WTC11 (cell line): ENCODE data around the gene SAMD4A. TPM values are rescaled to one million over a fixed set of nuclear protein-coding genes. Genes with fewer than 3 reads are reported as not detected.

Experiments
- ATAC-seq: fragments of 200-7000 bp; cut with Tn5 transposase; 2 replicates; pipeline ENCODE4 v1.10.0; 2021; ENCODE audit warnings: mild to moderate bottlenecking, moderate library complexity
- CTCF ChIA-PET: fragments of 300-600 bp; sonication (Branson Sonifier 250); formaldehyde crosslinking; loops from one replicate; lab custom pipeline; 2021; ENCODE audit warnings: antibody characterized with exemption; lab: Charles Lee
- POLR2A ChIA-PET: fragments of 350-600 bp; sonication (Branson Sonifier 250); formaldehyde crosslinking; loops from one replicate; lab custom pipeline; 2021; ENCODE audit warnings: antibody characterized with exemption; lab: Charles Lee
- DNase-seq: peaks from one replicate; pipeline ENCODE4 v3.0.0; 2021; ENCODE audit warnings: low spot score
- H3K27ac Mint-ChIP-seq: 2 replicates; pipeline ENCODE4 v1.8.0; 2021; ENCODE audit warnings: mixed read lengths
- H3K27me3 Mint-ChIP-seq: 2 replicates; pipeline ENCODE4 v1.8.0; 2021; ENCODE audit warnings: low read depth, mild to moderate bottlenecking, moderate library complexity, mixed read lengths
- H3K36me3 Mint-ChIP-seq: 2 replicates; pipeline ENCODE4 v1.8.0; 2021; ENCODE audit warnings: mixed read lengths
- H3K4me1 Mint-ChIP-seq: 2 replicates; pipeline ENCODE4 v1.8.0; 2022; ENCODE audit warnings: mixed read lengths
- H3K4me3 Mint-ChIP-seq: 2 replicates; pipeline ENCODE4 v1.8.0; 2021; ENCODE audit warnings: mild to moderate bottlenecking, moderate library complexity, mixed read lengths
- H3K9me3 Mint-ChIP-seq: 2 replicates; pipeline ENCODE4 v1.8.0; 2021; ENCODE audit warnings: mixed read lengths
- CBFB ChIP-seq: sonication (generic); formaldehyde crosslinking; IDR thresholded peaks from 2 replicates; pipeline ENCODE4 v1.8.1; 2022; ENCODE audit warnings: mild to moderate bottlenecking, low read depth, missing genetic modification reagents
- ETV6 ChIP-seq: sonication (generic); formaldehyde crosslinking; IDR thresholded peaks from 2 replicates; pipeline ENCODE4 v1.8.1; 2022; ENCODE audit warnings: mild to moderate bottlenecking, missing genetic modification reagents
- FOXP1 ChIP-seq: sonication (generic); formaldehyde crosslinking; IDR thresholded peaks from 2 replicates; pipeline ENCODE4 v1.8.0; 2022; ENCODE audit warnings: missing genetic modification reagents, mild to moderate bottlenecking, moderate library complexity, borderline replicate concordance
- HMGA2 ChIP-seq: fragments of 250-450 bp; sonication (Bioruptor Pico); IDR thresholded peaks from 2 replicates; pipeline ENCODE4 v1.4.0; 2021; ENCODE audit warnings: mild to moderate bottlenecking, moderate library complexity
- MYBL2 ChIP-seq: sonication (generic); formaldehyde crosslinking; IDR thresholded peaks from 2 replicates; pipeline ENCODE4 v1.8.1; 2023; ENCODE audit warnings: mild to moderate bottlenecking, moderate library complexity, missing genetic modification reagents
- NFATC4 ChIP-seq: fragments of 250-450 bp; sonication (Bioruptor Pico); IDR thresholded peaks from 2 replicates; pipeline ENCODE4 v1.9.0; 2021; ENCODE audit warnings: mild to moderate bottlenecking
- OVOL2 ChIP-seq: fragments of 250-450 bp; sonication (Bioruptor Pico); IDR thresholded peaks from 2 replicates; pipeline ENCODE4 v1.9.0; 2021; ENCODE audit warnings: mild to moderate bottlenecking, borderline replicate concordance
- SP1 ChIP-seq: sonication (generic); formaldehyde crosslinking; conservative IDR thresholded peaks from 2 replicates; pipeline ENCODE4 v1.8.1; 2022; ENCODE audit warnings: missing genetic modification reagents
- TCF7 ChIP-seq: sonication (generic); formaldehyde crosslinking; IDR thresholded peaks from 2 replicates; pipeline ENCODE4 v1.8.0; 2022; ENCODE audit warnings: mild to moderate bottlenecking, low read depth, missing genetic modification reagents, moderate library complexity
- TEAD1 ChIP-seq: sonication (generic); formaldehyde crosslinking; IDR thresholded peaks from 2 replicates; pipeline ENCODE4 v1.8.0; 2022; ENCODE audit warnings: mild to moderate bottlenecking, missing genetic modification reagents
- ZNF219 ChIP-seq: sonication (generic); formaldehyde crosslinking; IDR thresholded peaks from 2 replicates; pipeline ENCODE4 v1.8.0; 2023; ENCODE audit warnings: missing genetic modification reagents, mild to moderate bottlenecking, borderline replicate concordance
- ZNF317 ChIP-seq: sonication (generic); formaldehyde crosslinking; IDR thresholded peaks from 2 replicates; pipeline ENCODE4 v1.8.1; 2023; ENCODE audit warnings: low read depth, mild to moderate bottlenecking, moderate library complexity, missing genetic modification reagents, borderline replicate concordance
- ZNF423 ChIP-seq: fragments of 250-450 bp; sonication (Bioruptor Pico); IDR thresholded peaks from 2 replicates; pipeline ENCODE4 v2.1.2; 2022; ENCODE audit warnings: mild to moderate bottlenecking, moderate library complexity
- total RNA-seq: library from RNA; stranded (reverse); gene quantifications from 3 replicates; pipeline ENCODE4 v1.2.3, GENCODE V29; 2021
- TF ChIP-seq, protein P1 (sequence below): sonication (generic); formaldehyde crosslinking; IDR thresholded peaks from 2 replicates; pipeline ENCODE4 v1.8.1; 2022; ENCODE audit warnings: low read depth, missing genetic modification reagents, borderline replicate concordance
- TF ChIP-seq, protein P2 (sequence below): sonication (generic); formaldehyde crosslinking; IDR thresholded peaks from 2 replicates; pipeline ENCODE4 v1.8.0; 2023; ENCODE audit warnings: missing genetic modification reagents
- TF ChIP-seq, protein P3 (sequence below): fragments of 250-450 bp; sonication (Bioruptor Pico); IDR thresholded peaks from 2 replicates; pipeline ENCODE4 v1.9.0; 2021; ENCODE audit warnings: mild to moderate bottlenecking, borderline replicate concordance
- TF ChIP-seq, protein P4 (sequence below): sonication (generic); formaldehyde crosslinking; IDR thresholded peaks from 2 replicates; pipeline ENCODE4 v1.8.1; 2023; ENCODE audit warnings: mild to moderate bottlenecking, missing genetic modification reagents, moderate library complexity
- TF ChIP-seq, protein P5 (sequence below): sonication (generic); formaldehyde crosslinking; IDR thresholded peaks from 2 replicates; pipeline ENCODE4 v1.8.1; 2022; ENCODE audit warnings: mild to moderate bottlenecking, moderate library complexity, missing genetic modification reagents
- TF ChIP-seq, protein P6 (sequence below): sonication (generic); formaldehyde crosslinking; IDR thresholded peaks from 2 replicates; pipeline ENCODE4 v1.8.0; 2022; ENCODE audit warnings: mild to moderate bottlenecking, missing genetic modification reagents
- TF ChIP-seq, protein P7 (sequence below): sonication (generic); formaldehyde crosslinking; IDR thresholded peaks from 2 replicates; pipeline ENCODE4 v1.8.1; 2022; ENCODE audit warnings: missing genetic modification reagents, borderline replicate concordance
- TF ChIP-seq, protein P8 (sequence below): sonication (generic); formaldehyde crosslinking; IDR thresholded peaks from 2 replicates; pipeline ENCODE4 v1.8.0; 2022; ENCODE audit warnings: mild to moderate bottlenecking, missing genetic modification reagents

SAMD4A gene
- total RNA-seq, 1 experiment from 2014 or later: 6.0 TPM

DNA sequence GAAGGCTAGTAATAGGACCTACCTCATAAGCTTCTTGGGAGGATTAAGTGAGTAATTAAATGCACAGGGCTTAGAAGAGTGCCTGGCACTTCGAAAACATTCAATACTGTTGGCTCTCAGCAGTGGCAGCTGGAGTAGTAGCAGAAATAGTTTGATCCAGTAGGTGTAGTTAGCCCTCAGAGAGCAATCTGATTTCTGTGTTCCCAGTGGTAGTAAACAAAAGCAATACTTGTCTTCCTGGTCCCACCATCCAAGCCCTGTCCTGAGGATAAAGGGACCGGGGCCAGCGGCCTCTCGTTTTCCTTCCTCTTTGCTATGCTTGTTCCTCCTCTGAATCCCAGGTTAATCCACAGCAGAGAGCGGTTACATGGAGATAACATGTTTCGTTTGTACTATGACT lies 131.6 kb downstream of the SAMD4A start:
- no peak for DNase-seq
- H3K27me3 Mint-ChIP-seq: no peaks in the 10 kb centered on the region
- H3K4me1 Mint-ChIP-seq: peaks cover 8% of the 10 kb centered on the region
- TF ChIP-seq NFATC4 (no peak), FOXP1 (CRISPR knock-in tag) (no peak), HMGA2 (no peak), CBFB (no peak), MYBL2 (CRISPR knock-in tag) (no peak), OVOL2 (CRISPR knock-in tag) (no peak)
- TF ChIP-seq, protein P1, sequence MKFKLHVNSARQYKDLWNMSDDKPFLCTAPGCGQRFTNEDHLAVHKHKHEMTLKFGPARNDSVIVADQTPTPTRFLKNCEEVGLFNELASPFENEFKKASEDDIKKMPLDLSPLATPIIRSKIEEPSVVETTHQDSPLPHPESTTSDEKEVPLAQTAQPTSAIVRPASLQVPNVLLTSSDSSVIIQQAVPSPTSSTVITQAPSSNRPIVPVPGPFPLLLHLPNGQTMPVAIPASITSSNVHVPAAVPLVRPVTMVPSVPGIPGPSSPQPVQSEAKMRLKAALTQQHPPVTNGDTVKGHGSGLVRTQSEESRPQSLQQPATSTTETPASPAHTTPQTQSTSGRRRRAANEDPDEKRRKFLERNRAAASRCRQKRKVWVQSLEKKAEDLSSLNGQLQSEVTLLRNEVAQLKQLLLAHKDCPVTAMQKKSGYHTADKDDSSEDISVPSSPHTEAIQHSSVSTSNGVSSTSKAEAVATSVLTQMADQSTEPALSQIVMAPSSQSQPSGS (CRISPR knock-in tag): no peak
- TF ChIP-seq, protein P2, sequence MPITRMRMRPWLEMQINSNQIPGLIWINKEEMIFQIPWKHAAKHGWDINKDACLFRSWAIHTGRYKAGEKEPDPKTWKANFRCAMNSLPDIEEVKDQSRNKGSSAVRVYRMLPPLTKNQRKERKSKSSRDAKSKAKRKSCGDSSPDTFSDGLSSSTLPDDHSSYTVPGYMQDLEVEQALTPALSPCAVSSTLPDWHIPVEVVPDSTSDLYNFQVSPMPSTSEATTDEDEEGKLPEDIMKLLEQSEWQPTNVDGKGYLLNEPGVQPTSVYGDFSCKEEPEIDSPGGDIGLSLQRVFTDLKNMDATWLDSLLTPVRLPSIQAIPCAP (CRISPR knock-in tag): no peak
- TF ChIP-seq, protein P3, sequence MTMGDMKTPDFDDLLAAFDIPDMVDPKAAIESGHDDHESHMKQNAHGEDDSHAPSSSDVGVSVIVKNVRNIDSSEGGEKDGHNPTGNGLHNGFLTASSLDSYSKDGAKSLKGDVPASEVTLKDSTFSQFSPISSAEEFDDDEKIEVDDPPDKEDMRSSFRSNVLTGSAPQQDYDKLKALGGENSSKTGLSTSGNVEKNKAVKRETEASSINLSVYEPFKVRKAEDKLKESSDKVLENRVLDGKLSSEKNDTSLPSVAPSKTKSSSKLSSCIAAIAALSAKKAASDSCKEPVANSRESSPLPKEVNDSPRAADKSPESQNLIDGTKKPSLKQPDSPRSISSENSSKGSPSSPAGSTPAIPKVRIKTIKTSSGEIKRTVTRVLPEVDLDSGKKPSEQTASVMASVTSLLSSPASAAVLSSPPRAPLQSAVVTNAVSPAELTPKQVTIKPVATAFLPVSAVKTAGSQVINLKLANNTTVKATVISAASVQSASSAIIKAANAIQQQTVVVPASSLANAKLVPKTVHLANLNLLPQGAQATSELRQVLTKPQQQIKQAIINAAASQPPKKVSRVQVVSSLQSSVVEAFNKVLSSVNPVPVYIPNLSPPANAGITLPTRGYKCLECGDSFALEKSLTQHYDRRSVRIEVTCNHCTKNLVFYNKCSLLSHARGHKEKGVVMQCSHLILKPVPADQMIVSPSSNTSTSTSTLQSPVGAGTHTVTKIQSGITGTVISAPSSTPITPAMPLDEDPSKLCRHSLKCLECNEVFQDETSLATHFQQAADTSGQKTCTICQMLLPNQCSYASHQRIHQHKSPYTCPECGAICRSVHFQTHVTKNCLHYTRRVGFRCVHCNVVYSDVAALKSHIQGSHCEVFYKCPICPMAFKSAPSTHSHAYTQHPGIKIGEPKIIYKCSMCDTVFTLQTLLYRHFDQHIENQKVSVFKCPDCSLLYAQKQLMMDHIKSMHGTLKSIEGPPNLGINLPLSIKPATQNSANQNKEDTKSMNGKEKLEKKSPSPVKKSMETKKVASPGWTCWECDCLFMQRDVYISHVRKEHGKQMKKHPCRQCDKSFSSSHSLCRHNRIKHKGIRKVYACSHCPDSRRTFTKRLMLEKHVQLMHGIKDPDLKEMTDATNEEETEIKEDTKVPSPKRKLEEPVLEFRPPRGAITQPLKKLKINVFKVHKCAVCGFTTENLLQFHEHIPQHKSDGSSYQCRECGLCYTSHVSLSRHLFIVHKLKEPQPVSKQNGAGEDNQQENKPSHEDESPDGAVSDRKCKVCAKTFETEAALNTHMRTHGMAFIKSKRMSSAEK (CRISPR knock-in tag): no peak
- TF ChIP-seq, protein P4, sequence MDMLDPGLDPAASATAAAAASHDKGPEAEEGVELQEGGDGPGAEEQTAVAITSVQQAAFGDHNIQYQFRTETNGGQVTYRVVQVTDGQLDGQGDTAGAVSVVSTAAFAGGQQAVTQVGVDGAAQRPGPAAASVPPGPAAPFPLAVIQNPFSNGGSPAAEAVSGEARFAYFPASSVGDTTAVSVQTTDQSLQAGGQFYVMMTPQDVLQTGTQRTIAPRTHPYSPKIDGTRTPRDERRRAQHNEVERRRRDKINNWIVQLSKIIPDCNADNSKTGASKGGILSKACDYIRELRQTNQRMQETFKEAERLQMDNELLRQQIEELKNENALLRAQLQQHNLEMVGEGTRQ (CRISPR knock-in tag): no peak
- ChIA-PET CTCF (interaction anchor here (0.6 to 2.3 kb wide), 3 partner anchors 24 to 90 kb away, joined by 3 to 6 read pairs (median 3); no protein-coding TSS in a partner anchor), POLR2A (no interaction called here)
- peak overlapping the region; percentile 34; the same call in 1 of the 2 replicates for H3K27ac Mint-ChIP-seq
- H3K4me3 Mint-ChIP-seq: no peak overlapping the region
- 0 out of 2 replicates have a peak, but pooled peaks have one; percentile 26 for ATAC-seq
- H3K9me3 Mint-ChIP-seq: no peaks in the 10 kb centered on the region; the same call in 1 of the 2 replicates
- H3K36me3 Mint-ChIP-seq: no peaks in the 10 kb centered on the region

DNA sequence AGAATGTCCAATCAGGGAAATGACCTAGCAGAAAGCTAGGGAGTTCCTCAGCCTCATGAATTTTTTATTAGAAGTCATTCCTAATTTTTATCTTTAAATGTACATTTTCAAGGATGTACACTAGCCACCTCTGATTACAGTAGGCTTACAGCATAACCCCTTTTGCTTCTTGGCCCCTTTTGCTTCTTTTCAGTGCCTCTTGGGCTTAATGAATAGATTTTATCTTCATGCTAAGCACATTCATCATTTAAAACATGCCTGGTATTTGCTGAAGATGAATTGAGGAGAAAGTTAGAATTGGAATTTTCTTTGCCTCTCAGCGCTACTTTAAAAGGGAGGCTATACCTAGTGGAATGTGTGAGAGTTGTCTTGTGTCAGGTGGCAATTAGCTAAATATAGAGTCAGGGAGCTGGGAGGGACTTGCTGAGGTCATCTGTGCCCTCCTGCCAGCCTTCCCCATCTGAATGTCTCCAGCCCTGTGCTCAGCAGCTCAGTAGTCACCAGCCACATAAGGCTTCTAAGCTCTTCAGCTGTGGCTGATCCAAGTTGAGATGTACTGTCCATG lies 132.1 kb downstream of the SAMD4A start:
- CTCF ChIA-PET: interaction anchor here (0.6 to 2.3 kb wide), 3 partner anchors 23 to 91 kb away, joined by 3 to 6 read pairs (median 3); no protein-coding TSS in a partner anchor
- no peak for TF ChIP-seq TEAD1 (CRISPR knock-in tag)
- TF ChIP-seq, protein P5, sequence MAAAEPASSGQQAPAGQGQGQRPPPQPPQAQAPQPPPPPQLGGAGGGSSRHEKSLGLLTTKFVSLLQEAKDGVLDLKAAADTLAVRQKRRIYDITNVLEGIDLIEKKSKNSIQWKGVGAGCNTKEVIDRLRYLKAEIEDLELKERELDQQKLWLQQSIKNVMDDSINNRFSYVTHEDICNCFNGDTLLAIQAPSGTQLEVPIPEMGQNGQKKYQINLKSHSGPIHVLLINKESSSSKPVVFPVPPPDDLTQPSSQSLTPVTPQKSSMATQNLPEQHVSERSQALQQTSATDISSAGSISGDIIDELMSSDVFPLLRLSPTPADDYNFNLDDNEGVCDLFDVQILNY: no peak
- no peak for TF ChIP-seq ZNF423
- TF ChIP-seq, protein P6, sequence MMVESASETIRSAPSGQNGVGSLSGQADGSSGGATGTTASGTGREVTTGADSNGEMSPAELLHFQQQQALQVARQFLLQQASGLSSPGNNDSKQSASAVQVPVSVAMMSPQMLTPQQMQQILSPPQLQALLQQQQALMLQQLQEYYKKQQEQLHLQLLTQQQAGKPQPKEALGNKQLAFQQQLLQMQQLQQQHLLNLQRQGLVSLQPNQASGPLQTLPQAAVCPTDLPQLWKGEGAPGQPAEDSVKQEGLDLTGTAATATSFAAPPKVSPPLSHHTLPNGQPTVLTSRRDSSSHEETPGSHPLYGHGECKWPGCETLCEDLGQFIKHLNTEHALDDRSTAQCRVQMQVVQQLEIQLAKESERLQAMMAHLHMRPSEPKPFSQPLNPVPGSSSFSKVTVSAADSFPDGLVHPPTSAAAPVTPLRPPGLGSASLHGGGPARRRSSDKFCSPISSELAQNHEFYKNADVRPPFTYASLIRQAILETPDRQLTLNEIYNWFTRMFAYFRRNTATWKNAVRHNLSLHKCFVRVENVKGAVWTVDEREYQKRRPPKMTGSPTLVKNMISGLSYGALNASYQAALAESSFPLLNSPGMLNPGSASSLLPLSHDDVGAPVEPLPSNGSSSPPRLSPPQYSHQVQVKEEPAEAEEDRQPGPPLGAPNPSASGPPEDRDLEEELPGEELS (CRISPR knock-in tag): no peak
- no peak for TF ChIP-seq ZNF219
- TF ChIP-seq, protein P7, sequence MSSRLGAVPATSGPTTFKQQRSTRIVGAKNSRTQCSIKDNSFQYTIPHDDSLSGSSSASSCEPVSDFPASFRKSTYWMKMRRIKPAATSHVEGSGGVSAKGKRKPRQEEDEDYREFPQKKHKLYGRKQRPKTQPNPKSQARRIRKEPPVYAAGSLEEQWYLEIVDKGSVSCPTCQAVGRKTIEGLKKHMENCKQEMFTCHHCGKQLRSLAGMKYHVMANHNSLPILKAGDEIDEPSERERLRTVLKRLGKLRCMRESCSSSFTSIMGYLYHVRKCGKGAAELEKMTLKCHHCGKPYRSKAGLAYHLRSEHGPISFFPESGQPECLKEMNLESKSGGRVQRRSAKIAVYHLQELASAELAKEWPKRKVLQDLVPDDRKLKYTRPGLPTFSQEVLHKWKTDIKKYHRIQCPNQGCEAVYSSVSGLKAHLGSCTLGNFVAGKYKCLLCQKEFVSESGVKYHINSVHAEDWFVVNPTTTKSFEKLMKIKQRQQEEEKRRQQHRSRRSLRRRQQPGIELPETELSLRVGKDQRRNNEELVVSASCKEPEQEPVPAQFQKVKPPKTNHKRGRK (CRISPR knock-in tag): no peak
- TF ChIP-seq ETV6 (CRISPR knock-in tag): no peak
- no peak for TF ChIP-seq ZNF317 (CRISPR knock-in tag)
- TF ChIP-seq SP1 (CRISPR knock-in tag): no peak
- TF ChIP-seq, protein P8, sequence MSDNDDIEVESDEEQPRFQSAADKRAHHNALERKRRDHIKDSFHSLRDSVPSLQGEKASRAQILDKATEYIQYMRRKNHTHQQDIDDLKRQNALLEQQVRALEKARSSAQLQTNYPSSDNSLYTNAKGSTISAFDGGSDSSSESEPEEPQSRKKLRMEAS (CRISPR knock-in tag): no peak
- TF ChIP-seq TCF7 (CRISPR knock-in tag): no peak

More for the DNA sequence above, 132.1 kb downstream of the SAMD4A start:
- ATAC-seq (peak; percentile 57), DNase-seq (no peak)
- POLR2A ChIA-PET: no interaction called here
- Mint-ChIP-seq H3K27ac (0 out of 2 replicates have a peak overlapping the region, but pooled peaks have one; percentile 34), H3K36me3 (no peaks in the 10 kb centered on the region), H3K9me3 (no peaks in the 10 kb centered on the region), H3K27me3 (no peaks in the 10 kb centered on the region), H3K4me1 (peaks cover 8% of the 10 kb centered on the region), H3K4me3 (no peak overlapping the region)
